Stimulated activated effector memory CD8-positive, alpha-beta T cell treated with anti-CD3 and anti-CD28 coated beads, Interleukin-12 subunit alpha, Interleukin-12 subunit beta, amount 100 ng/mL, for 72 hours (primary cell): ENCODE data around the gene SHB.

Experiments used
- ATAC-seq: fragments of 150-1000 bp; cut with Tn5 transposase; 2 replicates; pipeline ENCODE4 v1.10.0; 2021
- DNase-seq, 2 donors: peaks; one replicate each; pipeline ENCODE4 v3.0.0; 2021 to 2022; ENCODE audit warnings: low spot score in 2 of 2
- H3K27ac Mint-ChIP-seq: one replicate; pipeline ENCODE4 v1.8.0; 2022; ENCODE audit warnings: mild to moderate bottlenecking, mixed read lengths
- H3K36me3 Mint-ChIP-seq: one replicate; pipeline ENCODE4 v1.8.0; 2022; ENCODE audit warnings: mild to moderate bottlenecking, mixed read lengths
- H3K4me1 Mint-ChIP-seq: one replicate; pipeline ENCODE4 v1.8.0; 2022; ENCODE audit warnings: mixed read lengths
- H3K4me3 Mint-ChIP-seq: one replicate; pipeline ENCODE4 v1.8.0; 2022; ENCODE audit warnings: mild to moderate bottlenecking, mixed read lengths
- H3K9me3 Mint-ChIP-seq: one replicate; pipeline ENCODE4 v1.8.0; 2022; ENCODE audit warnings: mixed read lengths

Gene SHB

DNA sequence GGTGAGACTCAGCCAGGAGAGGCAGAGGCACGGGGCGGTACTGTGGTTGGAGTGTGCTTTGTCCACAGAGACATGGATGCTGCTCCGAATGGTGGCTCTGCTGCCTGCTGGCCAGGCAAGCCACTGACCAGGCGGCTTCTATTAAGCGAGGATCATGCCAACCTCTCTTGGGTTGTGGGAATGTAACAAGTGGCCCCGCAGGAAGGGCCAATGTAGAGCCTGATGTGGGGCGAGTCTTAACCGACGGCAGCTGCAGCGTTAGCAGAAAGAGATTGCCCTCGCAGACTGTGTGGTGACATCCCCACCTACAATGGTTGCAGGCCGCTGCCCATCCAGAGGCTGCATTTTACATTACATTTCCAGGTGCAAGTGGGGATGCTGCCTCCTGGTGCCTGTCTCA, 118.5 kb downstream of the SHB start:
- peaks cover 43% of the 10 kb centered on the region for H3K4me1 Mint-ChIP-seq
- no peak overlapping the region for H3K4me3 Mint-ChIP-seq
- peaks cover 17% of the 10 kb centered on the region for H3K36me3 Mint-ChIP-seq
- DNase-seq (no peak), ATAC-seq (no peak)
- H3K27ac Mint-ChIP-seq: peak overlapping the region; percentile 95
- peaks cover 8% of the 10 kb centered on the region for H3K9me3 Mint-ChIP-seq

DNA sequence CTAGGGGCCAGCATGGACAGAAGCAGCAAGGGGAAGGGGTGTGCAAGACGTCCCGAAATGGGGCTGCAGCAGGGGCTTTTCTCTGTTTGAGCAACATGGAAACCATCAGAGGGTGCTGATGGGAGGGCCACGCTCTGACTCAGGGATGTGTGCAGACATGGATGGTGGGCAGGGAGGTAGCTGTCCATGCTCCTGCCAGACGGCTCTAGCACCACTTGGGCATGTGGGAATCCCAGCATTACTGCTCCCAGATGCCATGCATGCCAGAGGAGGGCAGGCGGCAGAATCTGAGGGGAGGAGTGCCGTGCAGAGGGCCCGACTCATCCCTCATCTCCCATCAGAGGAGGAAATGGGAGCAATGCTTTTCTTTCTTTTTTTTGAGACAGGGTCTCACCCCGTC, 119.5 kb downstream of the SHB start:
- Mint-ChIP-seq H3K36me3 (peaks cover 14% of the 10 kb centered on the region), H3K9me3 (peaks cover 8% of the 10 kb centered on the region), H3K4me3 (no peak overlapping the region), H3K27ac (peak overlapping the region; percentile 17), H3K4me1 (peaks cover 34% of the 10 kb centered on the region)
- no peak for DNase-seq
- ATAC-seq: no peak

DNA sequence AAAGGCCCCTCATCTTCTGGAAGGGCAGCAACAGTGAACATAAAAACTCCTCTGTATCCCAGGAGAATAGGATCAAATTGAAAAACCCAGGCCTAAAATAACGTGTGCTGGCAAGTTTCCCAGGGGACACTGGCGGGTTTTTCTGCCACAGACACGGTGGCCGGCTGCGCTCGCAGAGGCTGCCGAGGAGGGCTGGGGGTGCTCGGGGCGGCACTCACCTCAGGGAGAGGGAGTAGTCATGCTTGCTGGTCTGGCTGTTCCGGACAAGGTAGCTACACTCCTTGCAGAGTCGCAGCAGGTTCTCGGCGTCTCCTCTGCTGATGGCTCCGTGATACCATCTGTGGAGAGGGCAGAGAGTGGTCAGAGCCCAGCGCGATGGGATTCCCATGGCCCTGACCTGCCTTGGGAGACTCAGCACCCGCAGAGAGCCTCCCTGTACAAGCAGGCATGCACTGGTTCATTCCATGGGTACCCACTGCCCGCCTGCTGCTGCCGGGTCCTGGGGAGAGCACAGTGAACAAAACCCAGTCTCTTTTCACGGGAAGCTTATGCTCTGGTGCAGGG, 120.5 kb downstream of the SHB start:
- Mint-ChIP-seq H3K4me3 (no peak overlapping the region), H3K36me3 (peaks cover 4% of the 10 kb centered on the region), H3K4me1 (peaks cover 24% of the 10 kb centered on the region), H3K27ac (no peak overlapping the region), H3K9me3 (peaks cover 8% of the 10 kb centered on the region)
- ATAC-seq (no peak), DNase-seq (no peak)

DNA sequence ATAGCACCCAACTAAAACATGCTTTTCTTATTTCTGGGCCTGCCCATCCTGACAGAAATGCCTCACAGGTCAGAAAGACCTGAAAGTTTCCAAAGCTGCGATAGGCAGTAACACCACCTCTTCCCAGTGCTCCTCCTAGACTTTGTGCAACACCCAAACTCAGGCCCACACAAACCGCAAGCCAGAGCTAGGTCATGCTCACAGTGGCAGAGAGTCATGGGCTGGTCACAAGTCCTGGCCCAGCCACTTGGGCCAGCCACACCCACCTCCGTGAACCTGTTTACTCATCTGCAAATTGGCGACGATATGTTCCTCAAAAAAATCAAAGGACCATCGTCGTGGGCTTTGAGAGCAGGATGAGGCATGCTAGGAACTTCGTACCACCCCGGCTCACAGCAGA, 121.0 kb downstream of the SHB start:
- Mint-ChIP-seq H3K36me3 (no peaks in the 10 kb centered on the region), H3K9me3 (peaks cover 8% of the 10 kb centered on the region), H3K4me3 (no peak overlapping the region), H3K27ac (no peak overlapping the region), H3K4me1 (peaks cover 18% of the 10 kb centered on the region)
- ATAC-seq: no peak
- DNase-seq: no peak

DNA sequence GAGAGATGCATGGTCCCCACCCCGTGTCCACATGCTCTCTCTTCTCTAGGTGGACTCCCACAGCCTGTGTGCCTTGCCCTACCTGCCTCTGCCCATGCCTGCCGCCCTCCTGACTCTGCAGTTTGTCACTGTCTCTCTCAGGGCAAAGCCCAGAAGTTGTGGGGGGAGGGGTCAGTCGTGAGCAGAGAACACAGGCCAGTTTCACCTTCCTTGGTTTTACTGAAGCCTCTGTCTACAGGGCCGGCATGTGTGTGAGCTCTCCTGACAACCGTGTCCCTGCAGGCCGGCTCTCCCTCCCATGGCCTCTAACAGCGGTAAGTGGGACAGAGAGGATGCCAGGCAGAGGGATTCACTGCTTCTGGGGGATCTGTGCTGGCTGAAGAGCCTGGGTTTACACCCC, 121.6 kb downstream of the SHB start:
- ATAC-seq (no peak), DNase-seq (no peak)
- Mint-ChIP-seq H3K9me3 (peaks cover 4% of the 10 kb centered on the region), H3K27ac (peak overlapping the region; percentile 23), H3K36me3 (no peaks in the 10 kb centered on the region), H3K4me3 (no peak overlapping the region), H3K4me1 (peaks cover 13% of the 10 kb centered on the region)

DNA sequence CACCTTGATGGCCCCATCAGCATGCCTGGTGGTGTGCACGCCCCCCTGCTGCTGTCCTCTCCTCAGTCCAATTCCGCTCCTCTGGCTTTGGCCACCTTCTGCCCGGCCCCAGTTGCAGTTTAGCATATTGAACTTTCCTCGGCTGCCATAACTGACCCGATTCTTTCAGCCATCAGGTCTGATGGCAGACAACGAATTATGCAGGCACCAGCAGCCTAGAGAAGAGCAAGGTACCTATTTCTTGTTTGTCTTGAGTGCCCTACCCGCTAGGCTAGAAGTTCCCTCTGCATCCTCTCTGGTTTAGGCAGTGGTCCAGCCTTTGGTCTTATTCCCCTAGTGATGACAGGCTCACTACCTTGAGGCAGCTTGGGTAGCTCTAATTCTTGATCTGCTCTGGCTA, 122.1 kb downstream of the SHB start:
- Mint-ChIP-seq H3K36me3 (no peaks in the 10 kb centered on the region), H3K4me3 (no peak overlapping the region), H3K4me1 (peaks cover 8% of the 10 kb centered on the region), H3K27ac (peak overlapping the region; percentile 23), H3K9me3 (no peaks in the 10 kb centered on the region)
- DNase-seq: no peak
- ATAC-seq: no peak

DNA sequence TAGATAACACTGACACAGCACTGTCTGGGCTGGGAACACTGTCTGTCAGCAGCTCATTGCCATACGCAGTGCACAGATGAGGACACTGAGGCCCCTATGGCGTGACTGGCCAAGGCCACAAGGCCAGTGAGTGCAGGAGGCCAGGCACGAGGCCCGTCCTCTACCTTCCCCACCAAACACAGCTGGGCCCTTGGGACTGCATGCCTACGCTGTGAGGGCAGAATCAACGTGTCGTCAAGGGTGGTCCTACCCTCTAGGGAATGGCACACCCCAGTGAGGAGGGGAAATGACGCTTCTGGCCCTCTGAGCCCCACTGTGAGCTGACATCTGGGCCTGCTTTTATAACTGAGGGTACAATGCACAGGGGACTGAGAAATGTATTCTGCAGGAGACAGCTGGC, 123.0 kb downstream of the SHB start:
- no peaks in the 10 kb centered on the region for H3K9me3 Mint-ChIP-seq
- ATAC-seq: no peak
- no peak for DNase-seq
- H3K27ac Mint-ChIP-seq: peak overlapping the region; percentile 32
- H3K36me3 Mint-ChIP-seq: no peaks in the 10 kb centered on the region
- no peaks in the 10 kb centered on the region for H3K4me1 Mint-ChIP-seq
- H3K4me3 Mint-ChIP-seq: no peak overlapping the region

DNA sequence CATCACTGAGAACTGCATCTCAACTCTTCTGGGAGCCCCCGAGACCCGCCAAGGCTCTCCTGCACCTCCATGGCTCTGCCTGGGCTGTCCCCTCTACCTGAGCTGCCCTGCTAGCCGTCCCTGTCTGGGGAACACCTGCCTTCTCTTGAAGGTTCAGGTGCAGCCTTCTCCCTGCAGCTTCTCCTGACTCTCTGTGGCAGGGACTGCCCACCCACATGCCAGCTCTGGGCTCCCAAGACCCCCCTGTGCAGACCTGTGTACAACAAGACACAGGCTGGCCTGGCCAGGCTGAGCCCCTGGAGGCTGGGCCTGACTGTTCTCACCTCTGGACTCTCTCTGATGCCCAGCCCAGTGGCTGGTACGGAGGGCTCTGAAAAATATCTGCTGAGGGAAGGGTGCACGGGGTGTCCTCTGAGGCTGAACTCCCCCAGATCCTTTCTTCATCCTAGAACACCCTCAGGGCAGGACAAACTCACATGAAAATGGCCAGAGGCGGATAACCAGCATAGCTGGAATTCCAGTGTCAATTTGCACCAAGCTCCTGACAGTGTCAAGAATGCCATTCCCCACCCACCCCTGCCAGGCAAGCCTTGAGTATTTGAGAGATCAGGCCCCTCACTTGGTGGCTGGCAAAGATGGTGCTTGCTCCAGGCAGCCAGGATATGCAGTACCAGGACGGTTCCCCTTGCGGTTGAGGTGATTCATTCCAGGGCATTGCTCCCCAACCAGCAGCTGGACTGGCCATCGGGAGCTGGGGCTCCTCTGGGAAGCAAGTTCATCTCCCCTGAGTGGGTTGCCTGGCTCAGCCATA, 124.2 kb downstream of the SHB start:
- no peak for DNase-seq
- ATAC-seq: no peak
- no peak overlapping the region for H3K4me3 Mint-ChIP-seq
- no peaks in the 10 kb centered on the region for H3K36me3 Mint-ChIP-seq
- H3K27ac Mint-ChIP-seq: no peak overlapping the region
- no peaks in the 10 kb centered on the region for H3K9me3 Mint-ChIP-seq
- H3K4me1 Mint-ChIP-seq: no peaks in the 10 kb centered on the region

DNA sequence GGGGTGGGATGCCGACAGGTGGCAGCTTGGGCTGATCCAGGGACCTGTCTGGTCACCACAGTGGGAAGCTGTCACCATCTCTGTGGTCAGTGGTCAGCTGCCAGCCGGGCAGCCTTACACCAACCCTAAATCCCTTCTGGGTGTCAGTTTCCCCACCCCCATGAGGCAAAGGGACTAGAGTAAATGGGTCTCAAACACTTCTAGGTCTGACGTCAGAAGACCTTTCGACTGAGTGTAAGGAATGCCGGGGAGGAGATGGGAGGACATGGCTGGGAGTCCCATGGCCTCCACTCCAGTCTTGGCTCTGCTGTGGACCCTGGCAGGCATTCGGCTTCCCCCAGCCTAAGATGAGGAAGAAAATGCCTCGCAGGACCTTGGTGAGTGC, 124.8 kb downstream of the SHB start:
- no peak overlapping the region for H3K27ac Mint-ChIP-seq
- DNase-seq (no peak), ATAC-seq (no peak)
- no peaks in the 10 kb centered on the region for H3K4me1 Mint-ChIP-seq
- H3K36me3 Mint-ChIP-seq: no peaks in the 10 kb centered on the region
- H3K4me3 Mint-ChIP-seq: no peak overlapping the region
- H3K9me3 Mint-ChIP-seq: no peaks in the 10 kb centered on the region

DNA sequence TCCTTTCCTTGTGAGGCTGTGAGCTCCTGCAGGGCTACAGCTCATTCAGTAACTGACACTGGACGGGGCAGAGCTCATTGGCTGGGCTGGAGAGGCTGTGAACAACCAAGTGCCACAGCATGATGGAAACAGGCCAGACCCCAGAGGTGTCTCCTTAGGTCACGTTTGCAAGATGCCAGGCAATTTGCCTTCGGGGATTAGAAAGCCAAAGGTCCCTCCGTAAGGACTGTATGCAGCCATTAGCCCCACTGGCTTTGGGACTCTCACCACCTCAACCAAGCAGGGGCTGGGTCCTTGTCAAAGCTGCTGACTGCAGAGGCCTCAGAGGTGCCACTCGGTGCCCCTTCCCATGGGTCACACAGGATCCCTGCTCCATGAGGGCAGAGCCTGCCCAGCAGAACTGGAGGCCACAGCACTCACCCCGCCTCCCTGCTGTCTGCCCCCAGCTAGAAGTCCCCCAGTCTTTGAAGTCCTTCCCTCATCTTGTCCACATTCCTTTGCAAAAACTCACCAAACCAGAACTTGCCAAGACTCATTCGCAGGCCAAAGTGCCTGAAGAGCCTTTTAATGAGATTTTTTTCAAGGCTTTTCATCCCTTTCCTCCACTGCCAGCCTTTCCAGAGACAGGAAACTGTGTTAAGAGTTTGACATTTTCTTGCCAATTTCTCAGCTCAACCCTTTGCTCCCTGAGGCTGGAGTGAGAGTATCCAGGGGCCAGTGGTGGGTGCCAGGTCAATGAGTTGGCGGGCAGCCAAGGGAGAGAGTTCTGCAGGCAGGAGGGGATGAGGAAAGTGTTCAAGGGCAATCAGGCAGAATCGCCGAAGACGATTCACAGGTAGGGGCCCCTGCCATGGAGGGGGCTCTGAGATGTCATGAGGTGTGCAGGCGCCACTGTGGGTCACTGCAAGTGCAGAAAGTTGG, 125.4 kb downstream of the SHB start:
- DNase-seq: no peak
- H3K4me1 Mint-ChIP-seq: no peaks in the 10 kb centered on the region
- no peak for ATAC-seq
- peak overlapping the region; percentile 30 for H3K27ac Mint-ChIP-seq
- no peaks in the 10 kb centered on the region for H3K36me3 Mint-ChIP-seq
- H3K9me3 Mint-ChIP-seq: no peaks in the 10 kb centered on the region
- no peak overlapping the region for H3K4me3 Mint-ChIP-seq

DNA sequence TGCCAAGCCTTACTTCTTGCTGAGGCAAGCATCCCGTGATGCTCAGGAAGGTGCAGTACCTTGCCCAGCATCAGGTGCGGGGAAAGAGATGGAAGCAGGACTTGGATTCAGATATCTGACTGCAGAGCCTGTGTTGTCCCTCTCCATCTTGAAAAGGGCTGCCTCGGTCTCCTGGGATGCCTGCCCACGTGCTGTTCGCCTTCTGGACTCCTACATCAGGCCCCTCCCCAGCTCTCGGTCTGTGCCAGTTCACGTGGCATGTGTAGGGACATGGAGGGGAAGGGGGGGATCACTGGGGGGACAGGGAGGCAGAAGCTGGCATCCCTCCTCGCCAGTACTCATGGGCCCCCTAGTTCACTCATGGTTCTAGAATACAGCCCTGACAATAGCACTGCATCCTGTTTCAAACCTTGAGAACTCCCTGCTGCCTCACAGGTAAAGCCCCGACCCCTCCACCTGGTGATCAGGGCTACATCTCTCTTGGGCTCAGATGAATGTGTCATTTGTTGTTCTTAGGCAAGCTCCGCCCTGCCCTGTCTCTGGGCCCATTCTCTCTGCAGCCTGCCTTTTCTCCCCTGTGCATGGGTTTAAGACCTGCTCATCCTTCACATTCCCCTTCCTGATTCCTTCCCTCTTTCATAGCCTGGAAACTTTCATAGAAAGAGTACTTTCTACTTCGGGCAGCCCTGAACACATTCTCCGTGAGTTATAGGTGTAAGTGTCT, 126.2 kb downstream of the SHB start:
- Mint-ChIP-seq H3K4me1 (no peaks in the 10 kb centered on the region), H3K27ac (no peak overlapping the region), H3K9me3 (no peaks in the 10 kb centered on the region), H3K36me3 (no peaks in the 10 kb centered on the region), H3K4me3 (no peak overlapping the region)
- ATAC-seq (no peak), DNase-seq (no peak)

DNA sequence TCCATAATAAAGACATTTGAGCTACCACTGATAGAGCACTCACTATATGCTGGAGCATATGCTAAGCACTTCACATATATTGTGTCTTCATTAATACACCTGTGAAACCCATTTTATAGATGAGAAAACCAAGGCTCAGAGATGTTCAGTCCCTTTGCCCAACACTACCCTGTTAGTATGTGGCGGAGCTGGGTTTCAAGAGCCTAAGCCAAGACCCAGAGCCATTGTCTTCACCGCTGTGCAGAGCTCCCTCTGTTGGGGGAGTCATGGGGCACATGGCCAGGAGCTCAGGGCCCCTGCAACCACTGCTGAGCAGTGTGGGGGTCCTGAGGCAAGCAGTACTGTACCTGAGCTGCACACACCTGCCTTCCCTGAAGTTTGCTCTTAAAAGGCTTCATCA, 127.8 kb downstream of the SHB start:
- H3K9me3 Mint-ChIP-seq: no peaks in the 10 kb centered on the region
- no peaks in the 10 kb centered on the region for H3K36me3 Mint-ChIP-seq
- no peaks in the 10 kb centered on the region for H3K4me1 Mint-ChIP-seq
- no peak for DNase-seq
- ATAC-seq: no peak
- no peak overlapping the region for H3K4me3 Mint-ChIP-seq
- H3K27ac Mint-ChIP-seq: no peak overlapping the region

DNA sequence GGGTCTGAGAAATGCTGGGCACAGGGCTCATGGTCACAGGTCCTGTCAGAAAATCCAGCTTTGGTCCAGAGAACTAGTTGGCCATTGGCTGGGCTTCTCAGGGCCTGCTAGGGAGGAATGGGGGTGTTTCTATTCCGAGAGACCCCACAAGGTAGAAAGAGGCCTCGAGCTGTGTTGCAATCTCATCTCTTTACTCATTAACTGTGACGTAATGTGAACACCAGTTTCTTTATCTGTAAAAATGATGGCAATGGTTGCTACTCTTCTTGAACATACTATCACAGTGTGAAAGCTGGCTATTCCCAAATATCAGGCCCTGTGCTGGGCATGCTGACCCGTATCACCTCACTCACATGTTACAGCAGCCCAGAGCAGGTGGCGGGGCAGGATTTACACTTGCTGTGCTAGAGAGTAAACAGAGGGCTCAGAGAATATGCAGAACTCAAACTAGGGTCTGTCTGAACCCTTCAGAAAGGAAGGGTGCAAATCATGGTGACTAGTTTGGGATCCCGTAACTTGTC, 129.4 kb downstream of the SHB start:
- DNase-seq: no peak
- ATAC-seq: no peak
- H3K4me3 Mint-ChIP-seq: no peak overlapping the region
- no peaks in the 10 kb centered on the region for H3K36me3 Mint-ChIP-seq
- H3K27ac Mint-ChIP-seq: peak overlapping the region; percentile 34
- H3K4me1 Mint-ChIP-seq: no peaks in the 10 kb centered on the region
- H3K9me3 Mint-ChIP-seq: no peaks in the 10 kb centered on the region

DNA sequence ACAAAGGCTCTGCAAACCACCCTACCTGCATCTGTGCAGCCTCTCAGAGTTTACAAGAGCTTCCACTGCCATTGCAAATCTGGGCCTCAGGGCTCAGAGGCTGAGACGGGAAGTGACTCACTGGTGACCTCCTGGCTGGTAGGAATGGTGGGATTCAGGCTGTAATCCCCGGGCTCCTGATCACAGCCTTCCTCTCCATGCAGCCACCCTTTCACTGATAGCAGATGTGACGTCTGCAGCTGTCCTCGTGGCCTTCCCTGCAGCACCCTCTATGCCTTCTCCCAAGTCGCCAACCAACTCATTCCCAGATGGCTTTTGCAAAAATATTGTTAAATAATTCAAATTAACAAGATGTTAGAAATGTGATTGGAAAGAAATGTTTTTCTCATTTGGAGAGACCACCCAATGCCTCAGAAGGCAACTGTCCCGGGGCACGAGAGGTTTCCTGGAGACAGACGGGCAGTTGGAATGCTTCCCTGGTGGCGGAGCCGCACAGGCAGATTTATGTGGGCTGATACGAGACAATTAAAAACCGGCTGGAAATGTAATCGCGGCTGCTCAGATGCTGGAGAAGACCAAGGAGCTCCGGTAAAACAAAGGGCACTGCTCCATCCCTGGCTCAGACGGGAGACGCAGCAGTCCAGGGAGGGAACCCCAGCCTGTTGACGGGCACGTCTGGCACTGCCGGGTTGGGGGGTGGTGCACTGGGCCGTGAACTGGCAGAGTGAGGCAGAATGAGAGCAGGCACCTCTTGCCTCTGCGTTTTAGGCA, 130.7 kb downstream of the SHB start:
- DNase-seq (no peak), ATAC-seq (no peak)
- no peaks in the 10 kb centered on the region for H3K36me3 Mint-ChIP-seq
- H3K27ac Mint-ChIP-seq: no peak overlapping the region
- H3K4me1 Mint-ChIP-seq: no peaks in the 10 kb centered on the region
- no peak overlapping the region for H3K4me3 Mint-ChIP-seq
- no peaks in the 10 kb centered on the region for H3K9me3 Mint-ChIP-seq
